ENCODE results near the gene NDUFB8.

Gene NDUFB8

DNA sequence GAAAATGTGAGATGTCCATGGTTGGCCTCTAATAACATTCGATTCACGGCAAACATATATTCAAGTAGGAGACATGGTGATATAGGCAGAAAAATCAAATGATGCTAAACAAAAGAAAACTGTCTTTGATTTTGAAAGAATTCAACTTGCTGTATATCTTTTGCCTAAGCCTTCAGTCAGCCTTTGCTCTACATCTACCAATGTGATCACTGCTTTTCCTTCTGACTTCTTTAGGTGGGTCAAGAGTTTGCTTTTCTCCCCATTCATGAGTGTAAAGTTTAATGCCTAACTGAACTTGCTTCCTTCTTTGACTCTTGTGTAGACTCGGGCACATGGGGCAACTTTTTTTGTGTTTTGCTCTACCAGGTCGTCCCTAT lies 5.7 kb upstream of the NDUFB8 start:
- H3K9me3 Mint-ChIP-seq: no peaks in the 10 kb centered on the region
- H3K27me3 Mint-ChIP-seq (ENCODE audit: low read depth, poor library complexity): peaks cover 5% of the 10 kb centered on the region
- TF ChIP-seq CTCF (IDR thresholded peaks at IDR 0.05): no peak
- no peak overlapping the region for H3K4me3 Mint-ChIP-seq
- DNase-seq: no peak
- peaks cover 28% of the 10 kb centered on the region for H3K36me3 Mint-ChIP-seq (ENCODE audit: low read depth)
- peaks cover under 1% of the 10 kb centered on the region for H3K4me1 Mint-ChIP-seq
- H3K27ac Mint-ChIP-seq: no peak overlapping the region

DNA sequence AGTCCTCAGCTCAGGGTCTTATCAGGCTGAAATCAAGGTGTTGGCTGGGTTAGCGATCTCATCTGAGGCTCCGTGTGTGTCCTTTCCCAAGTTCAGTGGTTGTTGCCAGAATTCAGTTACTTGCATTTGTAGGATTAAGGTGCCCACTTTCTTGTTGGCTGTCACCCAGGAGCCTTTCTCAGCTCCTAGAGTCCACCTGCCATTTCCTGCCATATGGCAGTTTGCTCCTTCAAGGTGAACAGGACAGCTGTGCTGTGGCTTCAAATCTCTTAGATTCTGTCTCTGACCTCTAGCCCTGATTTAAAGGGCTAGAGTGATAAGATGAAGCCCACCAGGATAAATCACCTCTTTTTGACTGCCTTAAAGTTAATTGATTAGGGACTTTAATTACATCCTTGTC lies 5.1 kb upstream of the NDUFB8 start:
- no peak for DNase-seq
- H3K27ac Mint-ChIP-seq: no peak overlapping the region
- no peaks in the 10 kb centered on the region for H3K9me3 Mint-ChIP-seq
- no peak for TF ChIP-seq CTCF (IDR thresholded peaks at IDR 0.05)
- H3K4me3 Mint-ChIP-seq: no peak overlapping the region
- peaks cover 5% of the 10 kb centered on the region for H3K27me3 Mint-ChIP-seq (ENCODE audit: low read depth, poor library complexity)
- peaks cover 24% of the 10 kb centered on the region for H3K36me3 Mint-ChIP-seq (ENCODE audit: low read depth)
- H3K4me1 Mint-ChIP-seq: peaks cover 7% of the 10 kb centered on the region

GRCh38 chr10:100531761-100532160 lies 2.1 kb upstream of the NDUFB8 start:
- Mint-ChIP-seq H3K27ac (no peak overlapping the region), H3K4me3 (no peak overlapping the region)
- no peak for DNase-seq

GRCh38 chr10:100528921-100529474 lies 673 bp downstream of the NDUFB8 start:
- H3K36me3 Mint-ChIP-seq (ENCODE audit: low read depth): peaks cover 30% of the 10 kb centered on the region
- peaks cover 4% of the 10 kb centered on the region for H3K27me3 Mint-ChIP-seq (ENCODE audit: low read depth, poor library complexity)
- DNase-seq: peak; percentile 30
- peaks cover 24% of the 10 kb centered on the region for H3K4me1 Mint-ChIP-seq
- peak overlapping the region; percentile 100 for H3K4me3 Mint-ChIP-seq
- H3K9me3 Mint-ChIP-seq: no peaks in the 10 kb centered on the region
- peak overlapping the region; percentile 16 for H3K27ac Mint-ChIP-seq
- TF ChIP-seq CTCF (IDR thresholded peaks at IDR 0.05): no peak

More at GRCh38 chr10:100531761-100532160, 2.1 kb upstream of the NDUFB8 start:
- peaks cover 9% of the 10 kb centered on the region for H3K36me3 Mint-ChIP-seq (ENCODE audit: low read depth)
- no peaks in the 10 kb centered on the region for H3K9me3 Mint-ChIP-seq
- TF ChIP-seq CTCF (IDR thresholded peaks at IDR 0.05): no peak
- peaks cover 5% of the 10 kb centered on the region for H3K27me3 Mint-ChIP-seq (ENCODE audit: low read depth, poor library complexity)
- peaks cover 24% of the 10 kb centered on the region for H3K4me1 Mint-ChIP-seq

DNA sequence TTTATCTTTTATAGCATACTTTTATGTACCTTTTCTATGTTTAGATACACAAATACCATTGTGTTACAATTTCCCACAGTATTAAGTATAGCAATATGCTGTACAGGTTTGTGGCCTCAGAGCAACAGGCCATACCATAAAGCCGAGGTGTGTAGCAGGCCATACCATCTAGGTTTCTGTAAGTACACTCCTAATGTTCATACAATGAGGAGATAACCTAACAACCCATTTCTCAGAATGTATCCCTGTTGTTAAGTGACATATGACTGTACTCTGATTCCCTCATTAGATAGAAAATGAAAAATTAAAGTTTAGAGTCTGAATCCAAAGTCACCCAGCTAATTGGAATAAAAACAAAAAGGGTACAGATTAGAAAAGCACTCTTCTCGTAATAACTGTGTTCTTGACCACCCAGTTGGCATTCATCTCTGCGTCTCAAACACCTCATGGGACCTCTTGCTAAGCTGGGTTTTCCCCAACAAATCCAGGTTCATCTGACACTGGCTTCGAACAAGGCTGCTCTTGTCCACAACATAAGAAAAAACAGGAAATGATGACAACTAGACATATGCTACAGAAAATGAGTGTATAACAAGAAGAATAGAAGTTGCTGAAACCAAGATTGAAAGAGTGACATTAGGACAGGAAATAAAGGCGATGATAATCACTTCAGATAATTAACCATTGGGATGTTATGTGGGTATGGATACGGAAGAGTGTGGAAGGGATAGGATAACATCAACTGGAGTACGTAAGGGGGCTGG lies 1.4 kb downstream of the NDUFB8 start:
- Mint-ChIP-seq H3K27ac (no peak overlapping the region), H3K4me1 (peaks cover 24% of the 10 kb centered on the region), H3K4me3 (peak overlapping the region; percentile 100), H3K27me3 (ENCODE audit: low read depth, poor library complexity) (peaks cover 4% of the 10 kb centered on the region), H3K9me3 (no peaks in the 10 kb centered on the region), H3K36me3 (ENCODE audit: low read depth) (peaks cover 37% of the 10 kb centered on the region)
- DNase-seq: no peak
- TF ChIP-seq CTCF (IDR thresholded peaks at IDR 0.05): no peak

GRCh38 chr10:100524638-100525037 lies 5.0 kb downstream of the NDUFB8 start:
- TF ChIP-seq CTCF (IDR thresholded peaks at IDR 0.05): no peak
- Mint-ChIP-seq H3K27ac (peak overlapping the region; percentile 33), H3K27me3 (ENCODE audit: low read depth, poor library complexity) (peaks cover 31% of the 10 kb centered on the region), H3K9me3 (no peaks in the 10 kb centered on the region), H3K4me1 (peaks cover 16% of the 10 kb centered on the region), H3K36me3 (ENCODE audit: low read depth) (peaks cover 38% of the 10 kb centered on the region), H3K4me3 (no peak overlapping the region)
- no peak for DNase-seq

Measured in nephron progenitor cell (in vitro differentiated cells).